DMS114 treated with DMSO at 0.1 percent for 48 hours (cell line): ENCODE data around the gene ANKIB1.
"Not testable (repeated sequence)": the region's sequence is repeated elsewhere in the genome, so short reads cannot be mapped to it uniquely, and the experiment has no call there.

Experiments used
- DNase-seq: peaks from one replicate; lab custom pipeline; 2025; ENCODE audit not compliant: unreplicated experiment; lab: John Stamatoyannopoulos, UW

ANKIB1 gene

DNA sequence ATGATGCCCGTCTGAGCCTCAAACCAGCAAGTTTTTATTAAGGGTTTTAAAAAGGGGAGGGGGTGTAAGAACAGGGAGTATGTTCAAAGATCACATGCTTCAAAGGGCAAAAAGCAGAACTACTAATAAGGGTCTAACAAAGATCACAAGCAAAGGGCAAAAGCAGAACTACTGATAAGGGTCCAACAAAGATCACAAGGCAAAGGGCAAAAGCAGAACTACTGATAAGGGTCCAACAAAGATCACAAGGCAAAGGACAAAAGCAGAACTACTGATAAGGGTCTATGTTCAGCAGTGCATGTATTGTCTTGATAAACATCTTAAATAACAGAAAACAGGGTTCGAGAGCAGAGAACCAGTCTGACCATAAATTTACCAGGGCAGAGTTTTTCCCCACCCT lies 196.9 kb downstream of the ANKIB1 start:
- DNase-seq: not testable (repeated sequence)

- no peak for DNase-seq
Observed at GRCh38 chr7:92446869-92447344, 201.1 kb downstream of the ANKIB1 start.

DNA sequence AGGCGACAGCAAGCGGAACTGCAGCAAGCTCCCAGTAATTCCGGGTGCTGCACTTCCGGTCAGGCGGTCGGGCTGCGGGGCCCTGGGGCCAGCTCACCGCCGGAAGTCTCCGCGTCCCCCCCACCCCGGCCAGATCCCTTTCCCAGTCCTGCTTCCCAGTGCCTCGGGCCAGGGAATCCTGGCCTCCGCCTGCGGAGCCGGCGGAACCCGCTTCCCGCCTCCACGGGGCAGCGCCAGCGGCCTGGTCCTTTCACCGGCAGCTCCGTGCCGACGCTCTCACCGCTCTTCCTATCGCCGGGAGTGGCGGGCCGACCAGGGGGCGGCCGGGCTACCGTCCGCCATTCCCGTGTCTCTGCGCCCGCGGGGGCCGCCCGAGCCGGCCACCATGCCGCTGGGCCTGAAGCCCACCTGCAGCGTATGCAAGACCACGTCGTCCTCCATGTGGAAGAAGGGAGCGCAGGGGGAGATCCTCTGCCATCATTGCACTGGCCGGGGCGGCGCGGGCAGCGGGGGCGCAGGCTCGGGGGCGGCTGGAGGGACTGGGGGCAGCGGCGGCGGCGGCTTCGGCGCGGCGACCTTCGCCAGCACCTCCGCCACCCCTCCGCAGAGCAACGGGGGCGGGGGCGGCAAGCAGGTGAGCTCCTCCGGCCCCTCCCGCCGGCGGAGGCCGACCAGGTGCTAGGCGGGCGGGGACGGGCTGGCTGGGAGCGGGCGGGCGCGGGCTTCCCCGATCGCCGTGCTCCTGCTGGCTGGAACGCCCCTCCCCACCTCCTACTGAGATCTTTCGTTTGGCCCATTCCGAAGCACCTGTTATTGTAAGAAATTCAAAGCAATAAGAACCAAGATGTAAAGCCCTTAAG lies 201.8 kb downstream of the ANKIB1 start, which contains the start of gene GATAD1:
GATAD1 (plus strand) TSS at position 138 of the 860 bp plus-strand sequence; CDS start at position 386, 248 bp downstream.
- DNase-seq: peak; percentile 78

GRCh38 chr7:92448205-92448747 lies 202.5 kb downstream of the ANKIB1 start:
- peak; percentile 33 for DNase-seq
